H9 (cell line): ENCODE measurements around the gene RAD51AP2. TPM values are rescaled to one million over a fixed set of nuclear protein-coding genes. Genes with fewer than 3 reads are reported as not detected.

Experiments
- DNase-seq: peaks from one replicate; pipeline ENCODE4 v3.0.0-alpha.2; 2017
- H2AFZ ChIP-seq: one replicate; pipeline ENCODE4 v1.6.1; 2013; ENCODE audit warnings: mild to moderate bottlenecking, low read length, control low read depth, moderate library complexity
- H2AK5ac ChIP-seq: 2 replicates; pipeline ENCODE4 v1.6.1; 2013; ENCODE audit warnings: low read length, control low read depth, mixed read lengths; ENCODE audit not compliant: insufficient read length
- H2BK120ac ChIP-seq: one replicate; pipeline ENCODE4 v1.6.1; 2013; ENCODE audit warnings: low read depth, mild to moderate bottlenecking, low read length, control low read depth, inconsistent platforms; ENCODE audit not compliant: poor library complexity, severe bottlenecking
- H2BK12ac ChIP-seq: 2 replicates; pipeline ENCODE4 v1.6.1; 2013; ENCODE audit warnings: low read length, control low read depth, mixed read lengths, low read depth; ENCODE audit not compliant: insufficient read length
- H2BK15ac ChIP-seq: 2 replicates; pipeline ENCODE4 v1.6.1; 2013; ENCODE audit warnings: low read depth, low read length, control low read depth
- H2BK20ac ChIP-seq: one replicate; pipeline ENCODE4 v1.6.1; 2013; ENCODE audit warnings: low read depth, mild to moderate bottlenecking, low read length, control low read depth, inconsistent platforms; ENCODE audit not compliant: poor library complexity, severe bottlenecking
- H2BK5ac ChIP-seq: 2 replicates; pipeline ENCODE4 v1.6.1; 2013; ENCODE audit warnings: low read length, control low read depth, mixed read lengths; ENCODE audit not compliant: insufficient read length
- H3K14ac ChIP-seq: 2 replicates; pipeline ENCODE4 v1.6.1; 2013; ENCODE audit warnings: low read length, control low read depth; ENCODE audit not compliant: insufficient read depth
- H3K18ac ChIP-seq: 2 replicates; pipeline ENCODE4 v1.6.1; 2013; ENCODE audit warnings: low read depth, mild to moderate bottlenecking, mixed read lengths, low read length, control low read depth; ENCODE audit not compliant: insufficient read length
- H3K23ac ChIP-seq: 2 replicates; pipeline ENCODE4 v1.6.1; 2013; ENCODE audit warnings: low read length, control low read depth, mixed read lengths, low read depth; ENCODE audit not compliant: insufficient read length
- H3K23me2 ChIP-seq: 2 replicates; pipeline ENCODE4 v1.6.1; 2013; ENCODE audit warnings: low read depth, mild to moderate bottlenecking, mixed read lengths, low read length, control low read depth; ENCODE audit not compliant: insufficient read length, poor library complexity, severe bottlenecking
- H3K27ac ChIP-seq: 2 replicates; pipeline ENCODE4 v1.5.1; 2013; ENCODE audit warnings: low read length, control low read depth, mixed read lengths, low read depth; ENCODE audit not compliant: insufficient read length
- H3K27me3 ChIP-seq: 2 replicates; pipeline ENCODE4 v1.6.1; 2013; ENCODE audit warnings: low read length, control low read depth, inconsistent platforms; ENCODE audit not compliant: insufficient read depth
- H3K4ac ChIP-seq: 2 replicates; pipeline ENCODE4 v1.6.1; 2013; ENCODE audit warnings: low read depth, mild to moderate bottlenecking, control low read depth, inconsistent platforms, low read length, moderate library complexity
- H3K4me1 ChIP-seq: 2 replicates; pipeline ENCODE4 v1.6.1; 2013; ENCODE audit warnings: low read length, control low read depth, inconsistent platforms; ENCODE audit not compliant: insufficient read depth
- H3K4me2 ChIP-seq: 2 replicates; pipeline ENCODE4 v1.6.1; 2013; ENCODE audit warnings: low read length, control low read depth, mixed read lengths; ENCODE audit not compliant: insufficient read length, insufficient read depth
- H3K56ac ChIP-seq: 2 replicates; pipeline ENCODE4 v1.6.1; 2013; ENCODE audit warnings: low read depth, mild to moderate bottlenecking, mixed read lengths, low read length, control low read depth; ENCODE audit not compliant: insufficient read length
- H3K79me1 ChIP-seq: 2 replicates; pipeline ENCODE4 v1.6.1; 2013; ENCODE audit warnings: low read depth, mild to moderate bottlenecking, moderate library complexity, low read length, control low read depth, inconsistent platforms; ENCODE audit not compliant: insufficient read depth, poor library complexity, severe bottlenecking
- H3K79me2 ChIP-seq: 2 replicates; pipeline ENCODE4 v1.6.1; 2013; ENCODE audit warnings: low read length, control low read depth, inconsistent platforms; ENCODE audit not compliant: insufficient read depth
- H3K9ac ChIP-seq: 2 replicates; pipeline ENCODE4 v1.6.1; 2013; ENCODE audit warnings: low read length, control low read depth, mixed read lengths; ENCODE audit not compliant: insufficient read length; ENCODE audit errors: extremely low read depth
- H3K9me3 ChIP-seq: one replicate; pipeline ENCODE4 v1.6.1; 2013; ENCODE audit warnings: low read depth, low read length, inconsistent platforms; ENCODE audit not compliant: control insufficient read depth
- H3T11ph ChIP-seq: one replicate; pipeline ENCODE4 v1.6.1; 2013; ENCODE audit warnings: mild to moderate bottlenecking, low read length, control low read depth, inconsistent platforms
- H4K20me1 ChIP-seq: one replicate; pipeline ENCODE4 v1.6.1; 2013; ENCODE audit not compliant: control insufficient read depth, insufficient read length, insufficient read depth
- H4K5ac ChIP-seq: 2 replicates; pipeline ENCODE4 v1.6.1; 2013; ENCODE audit warnings: low read depth, mild to moderate bottlenecking, mixed read lengths, low read length, control low read depth; ENCODE audit not compliant: insufficient read length
- H4K8ac ChIP-seq: replicated peaks from 2 replicates; pipeline ENCODE4 v1.6.1; 2013; ENCODE audit warnings: low read length, control low read depth, mixed read lengths, low read depth; ENCODE audit not compliant: insufficient read length
- H4K91ac ChIP-seq: 2 replicates; pipeline ENCODE4 v1.6.1; 2013; ENCODE audit warnings: low read depth, mild to moderate bottlenecking, moderate library complexity, mixed read lengths, low read length, control low read depth; ENCODE audit not compliant: insufficient read length
- H3K27ac Mint-ChIP-seq, 3 experiments: 2 replicates in 2 of 3; 3 replicates in 1 of 3; pipeline ENCODE4 v1.8.0; 2020 to 2021; ENCODE audit warnings: mixed read lengths in 3 of 3, mild to moderate bottlenecking in 1 of 3, moderate library complexity in 1 of 3
- H3K27me3 Mint-ChIP-seq: 2 replicates; pipeline ENCODE4 v1.8.0; 2021; ENCODE audit warnings: low read depth, mild to moderate bottlenecking, moderate library complexity, mixed read lengths
- H3K36me3 Mint-ChIP-seq, 3 experiments: 2 replicates in 2 of 3; 3 replicates in 1 of 3; pipeline ENCODE4 v1.8.0; 2020 to 2021; ENCODE audit warnings: low read depth in 3 of 3, mixed read lengths in 3 of 3; ENCODE audit not compliant: insufficient read depth in 1 of 3
- H3K4me1 Mint-ChIP-seq, 2 experiments: 2 replicates each; pipeline ENCODE4 v1.8.0; 2020; ENCODE audit warnings: mixed read lengths in 2 of 2
- H3K4me3 Mint-ChIP-seq, 2 experiments: 2 replicates in 1 of 2; 3 replicates in 1 of 2; pipeline ENCODE4 v1.8.0; 2020 to 2021; ENCODE audit warnings: mild to moderate bottlenecking in 2 of 2, mixed read lengths in 2 of 2, moderate library complexity in 1 of 2
- H3K9me3 Mint-ChIP-seq, 2 experiments: 2 replicates in 1 of 2; 3 replicates in 1 of 2; pipeline ENCODE4 v1.8.0; 2020; ENCODE audit warnings: mild to moderate bottlenecking in 2 of 2, mixed read lengths in 2 of 2, moderate library complexity in 1 of 2
- CTCF ChIP-seq: fragments of 200-600 bp; sonication (generic); conservative IDR thresholded peaks from 3 replicates; pipeline ENCODE4 v1.8.0; 2021; ENCODE audit warnings: antibody characterized with exemption, mild to moderate bottlenecking
- WGBS: extraction: QIAGEN DNeasy Blood & Tissue Kit; methylation state at CpG from one replicate; pipeline ENCODE4 v1.1.7; 2013; ENCODE audit warnings: missing lambda C conversion rate, low lambda C conversion rate, mixed read lengths; ENCODE audit not compliant: insufficient read length; ENCODE audit errors: extremely low coverage; 5-methylcytosine and 5-hydroxymethylcytosine counted together
- total RNA-seq: library from RNA; stranded (reverse); gene quantifications from 2 replicates; pipeline ENCODE4 v1.2.1, GENCODE V29; 2021

The RAD51AP2 gene
- total RNA-seq, 1 experiment from 2014 or later, result 0.07 TPM

- Histone ChIP-seq H2AFZ (no peak overlapping the region), H2BK12ac (no peak overlapping the region), H4K8ac (no peak overlapping the region), H3K4me2 (no peak overlapping the region), H3K27ac (no peak overlapping the region), H3K56ac (no peak overlapping the region), H4K20me1 (no peaks in the 10 kb centered on the region), H3K14ac (no peak overlapping the region), H3T11ph (no peak overlapping the region), H2BK15ac (no peak overlapping the region), H3K79me2 (peaks cover 7% of the 10 kb centered on the region), H2AK5ac (no peak overlapping the region), H3K23me2 (peaks cover 22% of the 10 kb centered on the region), H4K91ac (no peak overlapping the region), H3K79me1 (no peaks in the 10 kb centered on the region), H2BK120ac (no peak overlapping the region), H3K9me3 (no peaks in the 10 kb centered on the region), H3K4me1 (peaks cover 4% of the 10 kb centered on the region), H4K5ac (no peak overlapping the region), H3K9ac (no peak overlapping the region), H3K27me3 (no peaks in the 10 kb centered on the region), H3K4ac (no peak overlapping the region), H3K18ac (no peak overlapping the region), H2BK5ac (no peak overlapping the region), H3K23ac (no peak overlapping the region), H2BK20ac (no peak overlapping the region)
- H3K9me3 Mint-ChIP-seq, result no peaks in the 10 kb centered on the region
- no peaks in the 10 kb centered on the region; a peak in 1 of 7 replicates for H3K36me3 Mint-ChIP-seq
- no CpG with 5 or more reads among the region's 2 CpGs for WGBS
- H3K4me1 Mint-ChIP-seq, result peaks cover 19 to 32% of the 10 kb centered on the region in 2 experiments
- no peak for TF ChIP-seq CTCF
- no peak overlapping the region for H3K4me3 Mint-ChIP-seq
- peaks cover 21% of the 10 kb centered on the region for H3K27me3 Mint-ChIP-seq
- DNase-seq, result no peak
- H3K27ac Mint-ChIP-seq, result no peak overlapping the region
Measured at GRCh38 chr2:17536416-17536815, 18.2 kb upstream of the RAD51AP2 start.
